LNCAP (cell line): ENCODE measurements around the gene POU2AF3.

ENCODE experiments used
- TF ChIP-seq, protein P1 (sequence below): fragments of 450-650 bp; IDR thresholded peaks from 2 replicates; pipeline ENCODE4 v1.5.1; 2017; ENCODE audit warnings: mild to moderate bottlenecking

POU2AF3 gene

GRCh38 chr11:111347002-111347722 lies 48.8 kb downstream of the POU2AF3 start:
- TF ChIP-seq, protein P1, sequence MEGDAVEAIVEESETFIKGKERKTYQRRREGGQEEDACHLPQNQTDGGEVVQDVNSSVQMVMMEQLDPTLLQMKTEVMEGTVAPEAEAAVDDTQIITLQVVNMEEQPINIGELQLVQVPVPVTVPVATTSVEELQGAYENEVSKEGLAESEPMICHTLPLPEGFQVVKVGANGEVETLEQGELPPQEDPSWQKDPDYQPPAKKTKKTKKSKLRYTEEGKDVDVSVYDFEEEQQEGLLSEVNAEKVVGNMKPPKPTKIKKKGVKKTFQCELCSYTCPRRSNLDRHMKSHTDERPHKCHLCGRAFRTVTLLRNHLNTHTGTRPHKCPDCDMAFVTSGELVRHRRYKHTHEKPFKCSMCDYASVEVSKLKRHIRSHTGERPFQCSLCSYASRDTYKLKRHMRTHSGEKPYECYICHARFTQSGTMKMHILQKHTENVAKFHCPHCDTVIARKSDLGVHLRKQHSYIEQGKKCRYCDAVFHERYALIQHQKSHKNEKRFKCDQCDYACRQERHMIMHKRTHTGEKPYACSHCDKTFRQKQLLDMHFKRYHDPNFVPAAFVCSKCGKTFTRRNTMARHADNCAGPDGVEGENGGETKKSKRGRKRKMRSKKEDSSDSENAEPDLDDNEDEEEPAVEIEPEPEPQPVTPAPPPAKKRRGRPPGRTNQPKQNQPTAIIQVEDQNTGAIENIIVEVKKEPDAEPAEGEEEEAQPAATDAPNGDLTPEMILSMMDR: no peak

DNA sequence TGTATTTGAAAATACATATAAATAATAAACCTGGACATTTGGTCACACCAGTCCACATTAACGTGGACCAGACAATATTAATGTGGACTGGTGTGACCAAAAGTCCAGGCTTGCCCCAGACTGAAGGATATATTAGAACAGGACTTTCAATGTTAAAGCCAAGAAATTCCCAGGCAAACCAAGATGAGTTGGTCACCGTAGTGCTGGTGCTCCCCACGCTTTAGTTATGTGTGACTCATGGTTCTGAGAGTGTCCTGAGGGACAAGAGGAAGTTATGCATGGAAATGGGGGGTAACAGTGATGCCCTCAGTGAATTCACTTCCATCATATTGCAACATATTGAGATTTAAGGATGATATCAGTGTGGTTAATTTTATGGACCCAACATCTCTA lies 49.4 kb downstream of the POU2AF3 start:
- TF ChIP-seq, protein P1: no peak

- TF ChIP-seq, protein P1: no peak
Observed at GRCh38 chr11:111348147-111348546, 49.8 kb downstream of the POU2AF3 start.

DNA sequence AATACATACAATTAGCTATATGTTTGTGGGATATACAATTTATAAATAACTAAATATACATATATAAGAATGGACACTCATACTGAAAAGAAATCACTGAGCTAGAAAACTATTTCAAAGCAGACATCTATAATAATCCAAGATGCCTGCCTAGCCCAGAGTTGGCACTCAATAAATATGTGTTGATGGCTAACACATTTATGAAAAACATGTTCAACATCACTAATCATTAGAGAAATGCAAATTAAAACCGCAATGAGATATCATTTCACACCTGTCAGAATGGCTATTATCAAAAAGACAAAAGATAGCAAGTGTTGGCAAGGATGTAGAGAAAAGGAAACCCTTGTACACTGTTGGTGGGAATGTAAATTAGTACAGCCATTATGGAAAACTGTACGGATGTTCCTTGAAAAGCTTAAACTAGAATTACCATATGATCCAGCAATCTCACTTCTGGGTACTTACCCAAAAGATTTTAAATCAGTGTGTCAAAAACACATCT lies 50.9 kb downstream of the POU2AF3 start:
- TF ChIP-seq, protein P1: no peak

- TF ChIP-seq, protein P1: no peak
Observed at GRCh38 chr11:111350811-111351210, 52.5 kb downstream of the POU2AF3 start.

DNA sequence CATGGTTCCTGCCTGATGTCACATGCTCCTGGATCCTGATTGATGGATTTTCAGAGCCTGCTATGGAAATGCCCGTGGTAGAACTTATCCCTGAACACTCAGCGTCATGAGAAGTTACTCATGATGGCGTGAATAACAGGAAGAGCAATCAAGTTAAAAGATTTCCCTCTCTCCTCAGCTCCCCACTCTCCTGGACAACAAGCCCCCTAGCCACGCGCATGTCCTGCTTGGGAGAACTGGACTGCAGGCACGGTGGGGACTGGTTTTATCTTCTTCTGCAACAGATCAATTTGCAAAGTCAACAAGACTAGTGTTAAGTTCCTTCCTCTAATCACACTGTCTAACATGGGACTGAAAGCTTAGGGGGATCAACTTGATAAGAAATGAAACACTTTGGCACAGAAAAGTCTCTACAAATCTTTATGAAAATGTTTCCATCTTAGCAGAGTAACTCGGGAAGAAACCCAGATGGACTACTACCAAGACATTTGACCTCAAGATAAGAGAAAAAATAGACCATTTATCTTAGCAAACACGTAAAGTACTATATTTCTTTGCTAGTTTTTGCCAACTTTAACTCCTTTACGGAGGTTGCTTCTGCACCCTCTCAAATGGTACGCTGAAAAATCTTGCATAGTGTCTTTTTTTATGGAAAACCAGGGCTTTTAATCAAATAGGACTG lies 53.2 kb downstream of the POU2AF3 start:
- TF ChIP-seq, protein P1: no peak

DNA sequence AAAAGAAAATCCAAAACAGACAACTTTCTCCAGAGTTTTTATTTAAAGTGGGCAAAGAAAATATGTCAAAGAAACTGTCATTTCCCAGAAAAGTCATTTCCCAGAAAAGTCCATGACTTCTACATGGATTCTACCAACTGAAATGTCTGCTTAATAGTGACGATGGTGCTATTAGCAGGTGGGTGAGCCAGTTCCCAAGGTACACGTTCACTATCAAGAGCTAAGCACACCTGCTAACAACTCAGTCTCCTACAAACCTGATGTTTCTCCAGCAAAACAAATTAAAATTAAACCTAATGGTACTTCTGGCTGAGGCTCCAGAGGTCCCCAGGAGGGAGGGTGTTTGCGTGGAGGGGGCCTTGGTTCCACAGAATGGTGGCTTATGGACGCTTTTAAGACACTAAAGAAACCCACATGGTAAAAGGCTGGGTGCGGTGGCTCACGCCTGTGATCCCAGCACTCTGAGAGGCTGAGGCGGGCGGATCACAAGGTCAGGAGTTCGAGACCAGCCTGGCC lies 53.9 kb downstream of the POU2AF3 start:
- TF ChIP-seq, protein P1: no peak
